Suprapubic skin (tissue), 4 donors: ENCODE data around the gene B4GALT5.

Experiments
- EP300 ChIP-seq: sonication (generic); formaldehyde crosslinking; IDR thresholded peaks from one replicate; pipeline ENCODE4 v1.6.1; 2017; ENCODE audit warnings: antibody characterized with exemption
- POLR2A ChIP-seq, 2 donors: fragments of 450-650 bp; IDR thresholded peaks; one replicate each; pipeline ENCODE4 v1.6.1; 2017; ENCODE audit warnings: antibody characterized with exemption in 2 of 2, mild to moderate bottlenecking in 2 of 2, moderate library complexity in 2 of 2
- POLR2AphosphoS5 ChIP-seq, 3 donors: sonication (generic); formaldehyde crosslinking; IDR thresholded peaks; one replicate each; pipeline ENCODE4 v1.6.1; 2017; ENCODE audit warnings: antibody characterized with exemption in 3 of 3
- TF ChIP-seq, protein P1 (sequence below), 2 donors: fragments of 200-600 bp in 1 of 2; fragments of 450-650 bp in 1 of 2; sonication (generic) in 1 of 2; IDR thresholded peaks; one replicate each; pipeline ENCODE4 v1.5.1; 2016 to 2019; ENCODE audit warnings: antibody characterized with exemption in 2 of 2, mild to moderate bottlenecking in 1 of 2, moderate library complexity in 1 of 2

DNA sequence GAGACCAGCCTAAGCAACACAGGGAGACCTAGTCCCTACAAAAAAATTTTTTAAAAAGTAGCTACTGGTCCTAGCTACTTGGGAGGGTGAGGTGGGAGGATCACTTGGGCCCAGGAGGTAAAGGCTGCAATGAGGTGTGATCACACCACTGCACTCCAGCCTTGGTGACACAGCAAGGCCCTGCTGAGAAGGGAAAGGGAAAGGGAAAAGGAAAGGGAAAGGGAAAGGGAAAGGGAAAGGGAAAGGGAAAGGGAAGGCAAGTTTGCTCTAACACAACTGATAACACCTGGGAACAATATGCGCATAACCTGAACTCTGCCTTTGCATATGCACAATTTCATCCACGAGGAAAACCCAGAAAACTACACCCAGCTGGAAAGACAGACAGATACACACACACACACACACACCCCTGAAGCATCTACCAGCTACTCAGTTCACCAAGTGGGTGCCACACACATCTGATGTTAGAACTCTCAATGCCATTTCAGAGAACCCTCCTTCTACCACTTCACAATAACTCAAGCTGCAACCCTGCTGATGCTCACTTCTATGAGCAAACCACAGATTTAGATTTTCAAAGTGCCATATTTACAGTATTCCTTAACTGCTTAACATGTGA, 19.1 kb downstream of the B4GALT5 start:
- TF ChIP-seq, protein P1, sequence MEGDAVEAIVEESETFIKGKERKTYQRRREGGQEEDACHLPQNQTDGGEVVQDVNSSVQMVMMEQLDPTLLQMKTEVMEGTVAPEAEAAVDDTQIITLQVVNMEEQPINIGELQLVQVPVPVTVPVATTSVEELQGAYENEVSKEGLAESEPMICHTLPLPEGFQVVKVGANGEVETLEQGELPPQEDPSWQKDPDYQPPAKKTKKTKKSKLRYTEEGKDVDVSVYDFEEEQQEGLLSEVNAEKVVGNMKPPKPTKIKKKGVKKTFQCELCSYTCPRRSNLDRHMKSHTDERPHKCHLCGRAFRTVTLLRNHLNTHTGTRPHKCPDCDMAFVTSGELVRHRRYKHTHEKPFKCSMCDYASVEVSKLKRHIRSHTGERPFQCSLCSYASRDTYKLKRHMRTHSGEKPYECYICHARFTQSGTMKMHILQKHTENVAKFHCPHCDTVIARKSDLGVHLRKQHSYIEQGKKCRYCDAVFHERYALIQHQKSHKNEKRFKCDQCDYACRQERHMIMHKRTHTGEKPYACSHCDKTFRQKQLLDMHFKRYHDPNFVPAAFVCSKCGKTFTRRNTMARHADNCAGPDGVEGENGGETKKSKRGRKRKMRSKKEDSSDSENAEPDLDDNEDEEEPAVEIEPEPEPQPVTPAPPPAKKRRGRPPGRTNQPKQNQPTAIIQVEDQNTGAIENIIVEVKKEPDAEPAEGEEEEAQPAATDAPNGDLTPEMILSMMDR (IDR thresholded peaks at IDR 0.05) = no peak
- no peak for TF ChIP-seq EP300
- TF ChIP-seq POLR2A (IDR thresholded peaks at IDR 0.05) = no peak
- no peak for TF ChIP-seq POLR2AphosphoS5 (IDR thresholded peaks at IDR 0.05)
